ENCODE results near the gene TIMP2. TPM values are rescaled to one million over a fixed set of nuclear protein-coding genes. Genes with fewer than 3 reads are reported as not detected.
A peak's percentile ranks its signal among the peaks of the same experiment; 100 is the strongest.

The TIMP2 gene
- total and polyA plus RNA-seq, 8 donors, result 158 to 313 (median 179) TPM

DNA sequence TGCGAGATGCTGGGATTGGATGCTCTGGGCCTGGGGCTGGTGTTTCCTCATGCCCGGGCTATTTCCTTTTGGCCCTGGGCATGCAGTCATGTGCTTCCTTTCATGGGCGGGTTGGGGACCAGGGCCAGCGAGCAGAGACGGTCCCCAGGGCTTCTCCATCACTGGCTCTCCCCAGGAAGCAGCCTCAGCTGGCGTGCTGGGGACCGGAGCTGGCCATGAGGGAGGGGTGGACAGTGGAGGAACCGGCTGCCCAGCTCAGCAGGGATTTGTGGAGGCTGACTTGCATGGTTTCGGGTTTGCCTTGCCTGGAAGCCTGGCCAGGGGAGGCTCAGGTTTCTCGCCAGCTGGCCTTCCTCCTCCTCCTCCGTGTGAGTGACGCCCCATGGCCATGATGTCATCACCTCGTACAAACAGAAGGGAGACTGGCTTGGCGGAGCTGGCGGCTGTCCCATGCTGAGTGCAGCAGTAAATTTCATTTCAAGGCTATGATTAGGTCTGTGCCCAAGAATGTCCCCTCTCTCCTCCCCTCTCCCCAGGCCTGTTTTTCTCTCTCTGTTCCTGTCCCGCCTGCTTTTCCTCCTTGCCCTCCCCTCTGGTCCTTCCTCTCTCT lies 8.9 kb upstream of the TIMP2 start:
- no peaks in the 10 kb centered on the region for H3K36me3 ChIP-seq
- peaks cover 13 to 19% of the 10 kb centered on the region in 2 donors for H3K4me1 ChIP-seq
- intact Hi-C loops (cut with DNase I), result no loop called here
- ATAC-seq, result peak; percentile 82
- peak overlapping the region; percentile 53 to 87 for H3K27ac ChIP-seq
- no peaks in the 10 kb centered on the region for H3K27me3 ChIP-seq
- H3K9me3 ChIP-seq, result no peaks in the 10 kb centered on the region
- peak; percentile 90 to 96 (median 92) for DNase-seq
- TF ChIP-seq, protein P1, sequence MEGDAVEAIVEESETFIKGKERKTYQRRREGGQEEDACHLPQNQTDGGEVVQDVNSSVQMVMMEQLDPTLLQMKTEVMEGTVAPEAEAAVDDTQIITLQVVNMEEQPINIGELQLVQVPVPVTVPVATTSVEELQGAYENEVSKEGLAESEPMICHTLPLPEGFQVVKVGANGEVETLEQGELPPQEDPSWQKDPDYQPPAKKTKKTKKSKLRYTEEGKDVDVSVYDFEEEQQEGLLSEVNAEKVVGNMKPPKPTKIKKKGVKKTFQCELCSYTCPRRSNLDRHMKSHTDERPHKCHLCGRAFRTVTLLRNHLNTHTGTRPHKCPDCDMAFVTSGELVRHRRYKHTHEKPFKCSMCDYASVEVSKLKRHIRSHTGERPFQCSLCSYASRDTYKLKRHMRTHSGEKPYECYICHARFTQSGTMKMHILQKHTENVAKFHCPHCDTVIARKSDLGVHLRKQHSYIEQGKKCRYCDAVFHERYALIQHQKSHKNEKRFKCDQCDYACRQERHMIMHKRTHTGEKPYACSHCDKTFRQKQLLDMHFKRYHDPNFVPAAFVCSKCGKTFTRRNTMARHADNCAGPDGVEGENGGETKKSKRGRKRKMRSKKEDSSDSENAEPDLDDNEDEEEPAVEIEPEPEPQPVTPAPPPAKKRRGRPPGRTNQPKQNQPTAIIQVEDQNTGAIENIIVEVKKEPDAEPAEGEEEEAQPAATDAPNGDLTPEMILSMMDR (IDR thresholded peaks at IDR 0.05), result no peak
- H3K4me3 ChIP-seq, result peak overlapping the region in 1 of 2 donors; percentile 9

DNA sequence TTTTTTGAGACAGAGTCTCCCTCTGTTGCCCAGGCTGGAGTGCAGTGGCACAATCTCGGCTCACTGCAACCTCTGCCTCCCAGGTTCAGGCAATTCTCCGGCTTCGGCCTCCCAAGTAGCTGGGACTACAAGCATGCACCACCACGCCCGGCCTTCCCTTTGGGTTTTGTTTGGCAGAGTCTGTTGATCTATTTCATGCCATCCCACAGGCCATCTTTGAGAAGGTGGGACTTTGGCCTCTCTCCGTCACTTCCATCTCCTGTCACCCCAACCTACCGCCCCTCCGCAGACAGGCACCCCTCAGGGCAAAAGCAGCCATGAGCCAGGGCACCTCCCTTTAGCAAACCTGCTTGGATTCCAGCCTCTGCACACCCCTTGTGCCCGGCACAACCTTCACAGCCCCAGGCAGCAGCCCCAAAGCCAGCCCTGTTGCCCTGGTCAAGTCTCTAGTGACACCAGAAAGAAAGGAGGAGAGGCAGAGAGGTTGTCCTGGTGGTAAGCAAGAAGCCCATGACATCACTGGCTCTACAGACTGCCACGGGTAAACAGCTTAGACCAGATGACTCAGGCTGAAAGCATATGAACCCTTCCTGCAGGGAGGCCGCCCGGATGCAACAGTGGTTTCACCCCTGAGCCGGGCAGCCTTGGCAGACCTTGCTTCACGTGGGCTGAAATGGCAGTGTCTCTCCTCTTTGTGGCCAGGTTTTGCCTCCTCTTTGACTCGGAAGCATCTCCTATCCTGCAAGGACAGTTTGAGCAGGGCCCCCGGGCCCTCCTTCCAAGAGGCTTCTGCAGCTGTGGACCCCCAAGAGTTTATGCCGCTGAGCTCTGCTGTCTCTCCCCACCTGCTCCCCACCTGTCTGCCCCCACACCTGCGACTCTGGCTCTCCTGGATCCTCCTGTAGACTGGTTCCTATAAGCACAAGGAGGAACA lies 8.1 kb upstream of the TIMP2 start:
- peaks cover 13 to 19% of the 10 kb centered on the region in 2 donors for H3K4me1 ChIP-seq
- H3K4me3 ChIP-seq, result peak overlapping the region in 1 of 2 donors; percentile 9
- DNase-seq, result peak in 2 of 4 donors; percentile 64 to 78
- intact Hi-C loops (cut with DNase I), result no loop called here
- TF ChIP-seq, protein P1 (IDR thresholded peaks at IDR 0.05), result no peak
- peak overlapping the region; percentile 53 to 87 for H3K27ac ChIP-seq
- no peaks in the 10 kb centered on the region for H3K27me3 ChIP-seq
- no peaks in the 10 kb centered on the region for H3K9me3 ChIP-seq
- ATAC-seq, result peak; percentile 68
- H3K36me3 ChIP-seq, result no peaks in the 10 kb centered on the region

- no peak overlapping the region for H3K27ac ChIP-seq
- TF ChIP-seq, protein P1 (IDR thresholded peaks at IDR 0.05), result no peak
- DNase-seq (peak in 1 of 4 donors; percentile 45), ATAC-seq (no peak)
- H3K36me3 ChIP-seq, result no peaks in the 10 kb centered on the region
- H3K4me1 ChIP-seq, result peaks cover 16 to 30% of the 10 kb centered on the region in 2 donors
- intact Hi-C loops (cut with DNase I), result no loop called here
- no peaks in the 10 kb centered on the region for H3K9me3 ChIP-seq
- no peak overlapping the region for H3K4me3 ChIP-seq
- no peaks in the 10 kb centered on the region for H3K27me3 ChIP-seq
Observed at GRCh38 chr17:78929908-78930775, 5.0 kb upstream of the TIMP2 start.

DNA sequence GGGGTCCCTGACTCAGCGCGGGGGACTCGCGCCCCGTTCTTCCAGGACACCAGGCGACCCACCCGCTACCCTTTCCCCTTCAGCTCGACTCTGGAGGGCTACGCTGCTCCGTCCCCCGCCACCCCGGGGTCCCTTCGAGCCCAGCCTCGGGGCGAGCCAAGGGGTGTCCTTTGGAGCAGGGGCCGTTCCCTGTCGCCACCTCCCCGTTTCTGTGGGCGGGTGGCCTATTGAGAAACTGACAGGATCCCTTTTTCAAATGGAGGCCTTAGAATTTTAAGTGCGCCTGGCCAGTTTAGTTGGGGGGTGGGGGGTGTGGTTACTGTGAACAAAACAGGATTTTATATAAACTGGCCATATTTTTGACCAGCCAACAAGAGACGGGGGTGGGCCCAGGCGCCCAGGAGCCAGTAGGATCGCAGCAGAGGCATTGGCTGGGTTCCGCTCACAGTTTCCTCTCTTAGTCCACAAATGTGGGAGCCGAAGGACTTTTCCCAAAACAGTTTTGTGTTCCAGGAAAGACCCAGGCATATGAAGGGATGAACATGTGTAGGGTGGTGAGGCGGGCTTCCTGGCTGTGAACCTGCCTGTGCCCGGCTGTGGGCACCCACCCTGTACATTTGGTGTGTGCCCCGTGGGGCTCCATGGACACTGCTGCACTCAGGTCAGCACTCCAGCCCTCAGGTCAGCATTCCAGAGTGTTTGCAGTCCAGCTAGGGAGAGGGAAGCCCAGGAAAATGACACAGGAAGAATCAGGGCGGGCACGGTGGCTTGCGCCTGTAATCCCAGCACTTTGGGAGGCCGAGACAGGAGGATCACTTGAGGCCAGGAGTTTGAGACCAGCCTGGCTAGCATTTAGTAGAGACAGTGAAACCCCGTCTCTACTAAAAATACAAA lies 722 bp upstream of the TIMP2 start:
- Histone ChIP-seq H3K4me3 (peak overlapping the region; percentile 45 to 74), H3K36me3 (no peaks in the 10 kb centered on the region), H3K27ac (peak overlapping the region; percentile 92), H3K4me1 (peaks cover 18 to 45% of the 10 kb centered on the region in 2 donors), H3K27me3 (no peaks in the 10 kb centered on the region), H3K9me3 (no peaks in the 10 kb centered on the region)
- DNase-seq, result peak; percentile 80 to 91 (median 88)
- TF ChIP-seq, protein P1 (IDR thresholded peaks at IDR 0.05), result no peak
- intact Hi-C loops (cut with DNase I), result no loop called here
- peak; percentile 68 for ATAC-seq
